A549 (cell line): Measurements from ENCODE around the gene SLC38A3. TPM values are rescaled to one million over a fixed set of nuclear protein-coding genes. Genes with fewer than 3 reads are reported as not detected.
A peak's percentile ranks its signal among the peaks of the same experiment; 100 is the strongest.

Source experiments
- ATAC-seq, 2 experiments: fragments of 200-7000 bp in 1 of 2; fragments of >200 bp in 1 of 2; cut with Nextera tagmentation in 1 of 2; cut with Tn5 transposase in 1 of 2; 3 replicates each; pipeline versions ENCODE4 v1.8.0 to v1.9.1; 2018 to 2020; ENCODE audit warnings: mild to moderate bottlenecking in 1 of 2, moderate library complexity in 1 of 2
- CTCF ChIA-PET: fragments of 300-600 bp; sonication (Branson Sonifier 250); formaldehyde crosslinking; extraction: SDS; loops from one replicate; lab custom pipeline; 2021; ENCODE audit warnings: antibody characterized with exemption, inconsistent platforms; lab: Yijun Ruan, JAX
- POLR2A ChIA-PET: fragments of 350-600 bp; formaldehyde crosslinking; extraction: SDS; loops from one replicate; lab custom pipeline; 2021; ENCODE audit warnings: antibody characterized with exemption, inconsistent platforms; lab: Yijun Ruan, JAX
- DNase-seq, 2 experiments: peaks; one replicate each; pipeline versions ENCODE4 v3.0.0 to v3.0.0-alpha.2; 2011 to 2016; ENCODE audit warnings: low read depth in 1 of 2, low spot score in 1 of 2
- FAIRE-seq: peaks from 2 replicates; lab custom pipeline; 2011; peaks lifted over from hg19 to GRCh38; lab: Jason Lieb, UNC
- H3K27ac ChIP-seq, 2 experiments: fragments of >200 bp; sonication (Bioruptor Twin); formaldehyde crosslinking; 3 replicates each; pipeline ENCODE4 v1.5.1; 2016 to 2017
- H3K4me1 ChIP-seq: fragments of >200 bp; sonication (Bioruptor Twin); formaldehyde crosslinking; 3 replicates; pipeline ENCODE4 v1.6.1; 2016
- H3K4me2 ChIP-seq: fragments of >200 bp; sonication (Bioruptor Twin); formaldehyde crosslinking; 3 replicates; pipeline ENCODE4 v1.6.1; 2016
- H3K4me3 ChIP-seq: fragments of >200 bp; sonication (Bioruptor Twin); formaldehyde crosslinking; 3 replicates; pipeline ENCODE4 v1.5.1; 2016
- H3K9me3 ChIP-seq: fragments of >200 bp; sonication (Bioruptor Twin); formaldehyde crosslinking; 3 replicates; pipeline ENCODE4 v1.6.1; 2016
- BHLHE40 ChIP-seq: IDR thresholded peaks from 2 replicates; pipeline ENCODE4 v1.6.1; 2012; ENCODE audit warnings: low read depth, low read length, inconsistent platforms
- CEBPB ChIP-seq, 2 experiments: fragments of >200 bp in 1 of 2; sonication (Bioruptor Twin) in 1 of 2; formaldehyde crosslinking in 1 of 2; IDR thresholded peaks; 2 replicates each; pipeline ENCODE4 v1.6.1; 2012 to 2016
- CHD2 ChIP-seq: fragments of 150-350 bp; IDR thresholded peaks from 2 replicates; pipeline ENCODE4 v1.6.1; 2014; ENCODE audit warnings: low read length; ENCODE audit not compliant: partially characterized antibody
- EP300 ChIP-seq, 2 experiments: fragments of >200 bp; sonication (Bioruptor Twin); formaldehyde crosslinking; IDR thresholded peaks; 2 replicates in 1 of 2; 3 replicates in 1 of 2; pipeline ENCODE4 v1.6.1; 2016 to 2017
- ESRRA ChIP-seq: fragments of 150-350 bp; IDR thresholded peaks from 2 replicates; pipeline ENCODE4 v1.6.1; 2014; ENCODE audit warnings: mild to moderate bottlenecking, low read length, borderline replicate concordance
- FOSB ChIP-seq: fragments of 250-450 bp; sonication (Bioruptor Pico); IDR thresholded peaks from 2 replicates; pipeline ENCODE4 v1.5.0; 2020; ENCODE audit warnings: mild to moderate bottlenecking, moderate library complexity
- FOSL2 ChIP-seq, 2 experiments: fragments of 450-650 bp in 1 of 2; fragments of >200 bp in 1 of 2; sonication (Bioruptor Twin) in 1 of 2; formaldehyde crosslinking; IDR thresholded peaks; 2 replicates each; pipeline versions ENCODE4 v1.5.0 to v1.6.1; 2016 to 2020; ENCODE audit warnings: mild to moderate bottlenecking in 1 of 2, moderate library complexity in 1 of 2
- GATA3 ChIP-seq: IDR thresholded peaks from 2 replicates; pipeline ENCODE4 v1.6.1; 2012; ENCODE audit warnings: borderline replicate concordance
- HOXA7 ChIP-seq: fragments of 250-450 bp; sonication (Bioruptor Pico); IDR thresholded peaks from 2 replicates; pipeline ENCODE4 v1.5.0; 2020; ENCODE audit warnings: mild to moderate bottlenecking, moderate library complexity
- POLR2A ChIP-seq: IDR thresholded peaks from 2 replicates; pipeline ENCODE4 v1.6.1; 2012; ENCODE audit warnings: mild to moderate bottlenecking, low read length
- TFCP2L1 ChIP-seq: fragments of 250-450 bp; sonication (Bioruptor Pico); IDR thresholded peaks from 2 replicates; pipeline ENCODE4 v1.5.0; 2021; ENCODE audit warnings: mild to moderate bottlenecking
- WGBS: methylation state at CpG from one replicate; pipeline ENCODE4 v1.1.6; 2017; ENCODE audit errors: missing lambda C conversion rate; 5-methylcytosine and 5-hydroxymethylcytosine counted together
- polyA plus RNA-seq, 4 experiments: library from polyadenylated mRNA; depleted of rRNA in 3 of 4; stranded (reverse); fragments of >200 nt; fragmentation: RNase III in 1 of 4; extraction: RNeasy Plus Mini Kit Qiagen cat#74134 plus additional on column Dnase treatment in 1 of 4; gene quantifications; 2 replicates in 3 of 4; 3 replicates in 1 of 4; pipeline ENCODE4 v1.2.3, GENCODE V29; 2011 to 2017
- small RNA-seq, 6 experiments: library from RNA; depleted of rRNA; stranded (forward); fragments of <200 nt; gene quantifications; one replicate each; pipeline ENCODE3, GENCODE V24; 2012
- TF ChIP-seq, protein P1 (sequence below): IDR thresholded peaks from 2 replicates; pipeline ENCODE4 v1.6.1; 2012
- TF ChIP-seq, protein P2 (sequence below): IDR thresholded peaks from 2 replicates; pipeline ENCODE4 v1.6.1; 2012; ENCODE audit warnings: low read depth, borderline replicate concordance
- TF ChIP-seq, protein P3 (sequence below): IDR thresholded peaks from 2 replicates; pipeline ENCODE4 v1.6.1; 2012

Gene SLC38A3
- polyA plus RNA-seq, 2 of the 4 experiments (the other 2 are of a cell fraction) = 0.05 TPM; not detected in 1

DNA sequence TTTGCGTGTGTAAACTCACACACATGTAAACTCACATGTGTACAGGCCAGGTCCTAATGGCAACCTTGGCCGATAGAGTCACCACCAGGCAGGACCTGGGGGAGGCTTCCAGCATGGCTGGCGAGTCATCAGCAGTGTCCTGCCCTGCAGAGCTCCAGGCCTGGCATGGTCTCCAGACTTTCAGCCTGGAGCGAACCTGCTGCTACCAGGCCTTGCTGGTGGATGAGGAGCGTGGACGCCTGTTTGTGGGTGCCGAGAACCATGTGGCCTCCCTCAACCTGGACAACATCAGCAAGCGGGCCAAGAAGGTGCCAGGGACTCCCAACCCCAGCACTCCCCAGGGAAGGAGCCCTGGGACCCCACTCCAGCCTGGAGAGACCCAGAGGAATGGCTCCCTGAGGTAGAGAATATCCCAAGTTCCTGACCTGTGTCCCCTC is 64.9 kb downstream of the SLC38A3 start:
- CTCF ChIA-PET = interaction anchor here (0.9 to 7.4 kb wide), 7 partner anchors 10 to 149 kb away, joined by 3 to 60 read pairs (median 9); no protein-coding TSS in a partner anchor
- TF ChIP-seq HOXA7 (CRISPR knock-in tag) (no peak), FOSL2 (IDR thresholded peaks at IDR 0.05) (no peak), FOSL2 (CRISPR knock-in tag; IDR thresholded peaks at IDR 0.05) (peak; percentile 39; the same call in 1 of the 2 replicates)
- ATAC-seq = no peak

DNA sequence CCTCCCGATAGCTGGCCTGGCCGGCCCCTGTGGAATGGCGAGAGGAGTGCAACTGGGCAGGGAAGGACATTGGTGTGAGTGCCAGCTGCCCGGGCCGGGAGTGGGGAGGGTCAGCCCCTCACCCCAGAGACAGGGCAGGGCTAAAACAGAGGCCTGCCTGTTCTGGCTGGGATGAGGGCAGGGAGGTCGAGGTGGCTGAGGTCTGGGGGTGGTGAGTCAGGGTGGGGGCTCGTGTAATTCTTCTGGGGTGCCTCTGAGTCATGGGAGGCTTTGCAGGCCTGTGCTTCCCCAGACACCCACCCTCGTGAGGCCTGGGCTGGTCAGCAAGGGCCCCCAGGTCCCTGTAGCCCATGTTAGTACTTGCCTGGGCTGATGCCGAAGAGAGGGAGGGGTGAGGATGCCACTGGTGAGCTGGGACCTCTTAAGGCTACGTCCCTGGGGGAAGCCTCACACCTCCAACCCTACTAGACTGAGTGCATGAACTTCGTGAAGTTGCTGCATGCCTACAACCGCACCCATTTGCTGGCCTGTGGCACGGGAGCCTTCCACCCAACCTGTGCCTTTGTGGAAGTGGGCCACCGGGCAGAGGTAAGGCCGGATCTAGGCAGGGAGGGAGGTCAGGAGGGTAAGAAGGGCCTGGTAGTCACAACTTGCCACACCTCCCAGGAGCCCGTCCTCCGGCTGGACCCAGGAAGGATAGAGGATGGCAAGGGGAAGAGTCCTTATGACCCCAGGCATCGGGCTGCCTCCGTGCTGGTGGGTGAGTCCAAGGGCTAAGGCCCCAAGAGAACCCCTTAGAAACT is 65.6 kb downstream of the SLC38A3 start:
- FAIRE-seq (no peak), DNase-seq (no peak), ATAC-seq (no peak)
- TF ChIP-seq FOSL2 (IDR thresholded peaks at IDR 0.05) (no peak), FOSL2 (CRISPR knock-in tag; IDR thresholded peaks at IDR 0.05) (no peak), BHLHE40 (no peak), EP300 (IDR thresholded peaks at IDR 0.05) (no peak), ESRRA (no peak), TFCP2L1 (CRISPR knock-in tag) (no peak), FOSB (CRISPR knock-in tag) (no peak), CHD2 (no peak), GATA3 (no peak), CEBPB (IDR thresholded peaks at IDR 0.05) (no peak), POLR2A (no peak)
- TF ChIP-seq, protein P1, sequence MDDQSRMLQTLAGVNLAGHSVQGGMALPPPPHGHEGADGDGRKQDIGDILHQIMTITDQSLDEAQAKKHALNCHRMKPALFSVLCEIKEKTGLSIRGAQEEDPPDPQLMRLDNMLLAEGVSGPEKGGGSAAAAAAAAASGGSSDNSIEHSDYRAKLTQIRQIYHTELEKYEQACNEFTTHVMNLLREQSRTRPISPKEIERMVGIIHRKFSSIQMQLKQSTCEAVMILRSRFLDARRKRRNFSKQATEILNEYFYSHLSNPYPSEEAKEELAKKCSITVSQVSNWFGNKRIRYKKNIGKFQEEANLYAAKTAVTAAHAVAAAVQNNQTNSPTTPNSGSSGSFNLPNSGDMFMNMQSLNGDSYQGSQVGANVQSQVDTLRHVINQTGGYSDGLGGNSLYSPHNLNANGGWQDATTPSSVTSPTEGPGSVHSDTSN = no peak
- TF ChIP-seq, protein P2, sequence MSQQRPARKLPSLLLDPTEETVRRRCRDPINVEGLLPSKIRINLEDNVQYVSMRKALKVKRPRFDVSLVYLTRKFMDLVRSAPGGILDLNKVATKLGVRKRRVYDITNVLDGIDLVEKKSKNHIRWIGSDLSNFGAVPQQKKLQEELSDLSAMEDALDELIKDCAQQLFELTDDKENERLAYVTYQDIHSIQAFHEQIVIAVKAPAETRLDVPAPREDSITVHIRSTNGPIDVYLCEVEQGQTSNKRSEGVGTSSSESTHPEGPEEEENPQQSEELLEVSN = no peak
- TF ChIP-seq, protein P3, sequence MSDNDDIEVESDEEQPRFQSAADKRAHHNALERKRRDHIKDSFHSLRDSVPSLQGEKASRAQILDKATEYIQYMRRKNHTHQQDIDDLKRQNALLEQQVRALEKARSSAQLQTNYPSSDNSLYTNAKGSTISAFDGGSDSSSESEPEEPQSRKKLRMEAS = no peak
- Histone ChIP-seq H3K4me1 (peaks cover 63% of the 10 kb centered on the region), H3K4me3 (no peak overlapping the region), H3K4me2 (peak overlapping the region; percentile 98), H3K27ac (peak overlapping the region; percentile 79 to 94), H3K9me3 (no peaks in the 10 kb centered on the region)
- ChIA-PET POLR2A (interaction anchor here (0.6 to 2.5 kb wide), 2 partner anchors 9 to 11 kb away, joined by 6 to 10 read pairs; no protein-coding TSS in a partner anchor), CTCF (interaction anchor here (1.2 to 8.0 kb wide), 6 partner anchors 9 to 150 kb away, joined by 3 to 67 read pairs (median 18); no protein-coding TSS in a partner anchor)
- 94% methylated on average over 10 of the region's 19 CpGs for WGBS

More for the DNA sequence above, 64.9 kb downstream of the SLC38A3 start:
- POLR2A ChIA-PET = interaction anchor here (0.6 to 2.5 kb wide), 2 partner anchors 9 to 10 kb away, joined by 6 to 10 read pairs; no protein-coding TSS in a partner anchor
- FAIRE-seq = no peak
- H3K4me2 ChIP-seq = peak overlapping the region; percentile 98
- H3K9me3 ChIP-seq = no peaks in the 10 kb centered on the region
- peaks cover 69% of the 10 kb centered on the region for H3K4me1 ChIP-seq
- DNase-seq = peak in 1 of 2 experiments; percentile 50
- H3K4me3 ChIP-seq = peak overlapping the region; percentile 42; the same call in 2 of the 3 replicates
- H3K27ac ChIP-seq = peak overlapping the region; percentile 79 to 94
- WGBS = 83% methylated on average over 8 of the region's 8 CpGs

Small RNAs within 50 kb of the gene (small RNA-seq; reads per million reads assigned to genes)
- gene MIR566 = 0 reads per million in 6 experiments
- gene MIR5787 = 0 reads per million in 6 experiments

Other genes with a start within 250 kb of the SLC38A3 start
- gene RBM5, start 116.4 kb upstream of the SLC38A3 start, polyA plus RNA-seq (2011; rRNA removed) = 92.1 and 123 TPM in 2 replicates
- gene RBM5, start 116.4 kb upstream of the SLC38A3 start, polyA plus RNA-seq (2017; fragmentation: RNase III; extraction: RNeasy Plus Mini Kit Qiagen cat#74134 plus additional on column Dnase treatment) = 66.3 to 87.3 TPM (median 78.9 TPM) in 3 replicates
- 2.9 and 5.0 TPM in 2 replicates for gene SEMA3F, start 49.9 kb upstream of the SLC38A3 start, polyA plus RNA-seq (2011; rRNA removed)
- gene SEMA3F, start 49.9 kb upstream of the SLC38A3 start, polyA plus RNA-seq (2017; fragmentation: RNase III; extraction: RNeasy Plus Mini Kit Qiagen cat#74134 plus additional on column Dnase treatment) = 9.0 to 10.6 TPM (median 10.1 TPM) in 3 replicates
- gene GNAT1, start 13.7 kb upstream of the SLC38A3 start, polyA plus RNA-seq (2011; rRNA removed) = not detected in 2 replicates
- not detected in 3 replicates for gene GNAT1, start 13.7 kb upstream of the SLC38A3 start, polyA plus RNA-seq (2017; fragmentation: RNase III; extraction: RNeasy Plus Mini Kit Qiagen cat#74134 plus additional on column Dnase treatment)
- gene GNAI2, start 30.9 kb downstream of the SLC38A3 start, polyA plus RNA-seq (2011; rRNA removed) = 67.0 and 67.8 TPM in 2 replicates
- gene GNAI2, start 30.9 kb downstream of the SLC38A3 start, polyA plus RNA-seq (2017; fragmentation: RNase III; extraction: RNeasy Plus Mini Kit Qiagen cat#74134 plus additional on column Dnase treatment) = 44.6 to 48.8 TPM (median 47.4 TPM) in 3 replicates
- 6.5 and 6.8 TPM in 2 replicates for gene SEMA3B, start 63.9 kb downstream of the SLC38A3 start, polyA plus RNA-seq (2011; rRNA removed)
- 6.5 to 8.4 TPM (median 7.4 TPM) in 3 replicates for gene SEMA3B, start 63.9 kb downstream of the SLC38A3 start, polyA plus RNA-seq (2017; fragmentation: RNase III; extraction: RNeasy Plus Mini Kit Qiagen cat#74134 plus additional on column Dnase treatment)
- not detected in 2 replicates for gene LSMEM2, start 73.8 kb downstream of the SLC38A3 start, polyA plus RNA-seq (2011; rRNA removed)
- gene LSMEM2, start 73.8 kb downstream of the SLC38A3 start, polyA plus RNA-seq (2017; fragmentation: RNase III; extraction: RNeasy Plus Mini Kit Qiagen cat#74134 plus additional on column Dnase treatment) = 0.09 TPM in 1 of 3 replicates, not detected in the others
- gene IFRD2, start 87.2 kb downstream of the SLC38A3 start, polyA plus RNA-seq (2011; rRNA removed) = 42.2 and 44.5 TPM in 2 replicates
- 79.7 to 86.2 TPM (median 80.9 TPM) in 3 replicates for gene IFRD2, start 87.2 kb downstream of the SLC38A3 start, polyA plus RNA-seq (2017; fragmentation: RNase III; extraction: RNeasy Plus Mini Kit Qiagen cat#74134 plus additional on column Dnase treatment)
- gene HYAL3, start 94.1 kb downstream of the SLC38A3 start, polyA plus RNA-seq (2011; rRNA removed) = 3.0 and 5.2 TPM in 2 replicates
- gene HYAL3, start 94.1 kb downstream of the SLC38A3 start, polyA plus RNA-seq (2017; fragmentation: RNase III; extraction: RNeasy Plus Mini Kit Qiagen cat#74134 plus additional on column Dnase treatment) = 4.8 to 5.4 TPM (median 5.0 TPM) in 3 replicates
- 3.1 and 4.5 TPM in 2 replicates for gene NAA80, start 94.1 kb downstream of the SLC38A3 start, polyA plus RNA-seq (2011; rRNA removed)
- gene NAA80, start 94.1 kb downstream of the SLC38A3 start, polyA plus RNA-seq (2017; fragmentation: RNase III; extraction: RNeasy Plus Mini Kit Qiagen cat#74134 plus additional on column Dnase treatment) = 4.5 to 5.4 TPM (median 5.3 TPM) in 3 replicates
- 1.1 and 1.6 TPM in 2 replicates for gene HYAL1, start 98.3 kb downstream of the SLC38A3 start, polyA plus RNA-seq (2011; rRNA removed)
- 0.42 to 0.62 TPM (median 0.54 TPM) in 3 replicates for gene HYAL1, start 98.3 kb downstream of the SLC38A3 start, polyA plus RNA-seq (2017; fragmentation: RNase III; extraction: RNeasy Plus Mini Kit Qiagen cat#74134 plus additional on column Dnase treatment)
- 31.0 and 34.6 TPM in 2 replicates for gene HYAL2, start 117.5 kb downstream of the SLC38A3 start, polyA plus RNA-seq (2011; rRNA removed)
- 21.4 to 24.5 TPM (median 24.4 TPM) in 3 replicates for gene HYAL2, start 117.5 kb downstream of the SLC38A3 start, polyA plus RNA-seq (2017; fragmentation: RNase III; extraction: RNeasy Plus Mini Kit Qiagen cat#74134 plus additional on column Dnase treatment)
- gene TUSC2, start 123.0 kb downstream of the SLC38A3 start, polyA plus RNA-seq (2011; rRNA removed) = 23.5 and 26.7 TPM in 2 replicates
- 18.2 to 19.9 TPM (median 18.8 TPM) in 3 replicates for gene TUSC2, start 123.0 kb downstream of the SLC38A3 start, polyA plus RNA-seq (2017; fragmentation: RNase III; extraction: RNeasy Plus Mini Kit Qiagen cat#74134 plus additional on column Dnase treatment)
- gene RASSF1, start 135.6 kb downstream of the SLC38A3 start, polyA plus RNA-seq (2011; rRNA removed) = 11.9 and 15.4 TPM in 2 replicates
- gene RASSF1, start 135.6 kb downstream of the SLC38A3 start, polyA plus RNA-seq (2017; fragmentation: RNase III; extraction: RNeasy Plus Mini Kit Qiagen cat#74134 plus additional on column Dnase treatment) = 14.4 to 15.7 TPM (median 15.5 TPM) in 3 replicates
- 0.41 and 0.43 TPM in 2 replicates for gene ZMYND10, start 140.5 kb downstream of the SLC38A3 start, polyA plus RNA-seq (2011; rRNA removed)
- 0.71 to 0.84 TPM (median 0.77 TPM) in 3 replicates for gene ZMYND10, start 140.5 kb downstream of the SLC38A3 start, polyA plus RNA-seq (2017; fragmentation: RNase III; extraction: RNeasy Plus Mini Kit Qiagen cat#74134 plus additional on column Dnase treatment)
- 19.9 and 28.5 TPM in 2 replicates for gene NPRL2, start 145.5 kb downstream of the SLC38A3 start, polyA plus RNA-seq (2011; rRNA removed)
- gene NPRL2, start 145.5 kb downstream of the SLC38A3 start, polyA plus RNA-seq (2017; fragmentation: RNase III; extraction: RNeasy Plus Mini Kit Qiagen cat#74134 plus additional on column Dnase treatment) = 17.5 to 19.5 TPM (median 17.7 TPM) in 3 replicates
- 14.4 and 23.1 TPM in 2 replicates for gene CYB561D2, start 145.6 kb downstream of the SLC38A3 start, polyA plus RNA-seq (2011; rRNA removed)
- 17.2 to 17.9 TPM (median 17.7 TPM) in 3 replicates for gene CYB561D2, start 145.6 kb downstream of the SLC38A3 start, polyA plus RNA-seq (2017; fragmentation: RNase III; extraction: RNeasy Plus Mini Kit Qiagen cat#74134 plus additional on column Dnase treatment)
- 17.4 and 18.8 TPM in 2 replicates for gene TMEM115, start 154.2 kb downstream of the SLC38A3 start, polyA plus RNA-seq (2011; rRNA removed)
- gene TMEM115, start 154.2 kb downstream of the SLC38A3 start, polyA plus RNA-seq (2017; fragmentation: RNase III; extraction: RNeasy Plus Mini Kit Qiagen cat#74134 plus additional on column Dnase treatment) = 22.0 to 26.8 TPM (median 26.8 TPM) in 3 replicates